HL-60 (cell line): Measurements from ENCODE around the gene KNL1.

Source experiments
- GABPA ChIP-seq: IDR thresholded peaks from 2 replicates; pipeline ENCODE4 v1.6.1; 2012; ENCODE audit warnings: low read depth
- POLR2AphosphoS5 ChIP-seq: IDR thresholded peaks from 2 replicates; pipeline ENCODE4 v1.6.1; 2012; ENCODE audit warnings: low read depth
- SPI1 ChIP-seq: IDR thresholded peaks from 2 replicates; pipeline ENCODE4 v1.6.1; 2012; ENCODE audit warnings: low read depth, mild to moderate bottlenecking, borderline replicate concordance
- TF ChIP-seq, protein P1 (sequence below): IDR thresholded peaks from one replicate; pipeline ENCODE4 v1.5.1; 2011; ENCODE audit warnings: low read length, control low read depth, inconsistent platforms; ENCODE audit not compliant: insufficient read depth
- TF ChIP-seq, protein P2 (sequence below): IDR thresholded peaks from 2 replicates; pipeline ENCODE4 v1.6.1; 2012; ENCODE audit warnings: low read depth; ENCODE audit not compliant: insufficient replicate concordance

DNA sequence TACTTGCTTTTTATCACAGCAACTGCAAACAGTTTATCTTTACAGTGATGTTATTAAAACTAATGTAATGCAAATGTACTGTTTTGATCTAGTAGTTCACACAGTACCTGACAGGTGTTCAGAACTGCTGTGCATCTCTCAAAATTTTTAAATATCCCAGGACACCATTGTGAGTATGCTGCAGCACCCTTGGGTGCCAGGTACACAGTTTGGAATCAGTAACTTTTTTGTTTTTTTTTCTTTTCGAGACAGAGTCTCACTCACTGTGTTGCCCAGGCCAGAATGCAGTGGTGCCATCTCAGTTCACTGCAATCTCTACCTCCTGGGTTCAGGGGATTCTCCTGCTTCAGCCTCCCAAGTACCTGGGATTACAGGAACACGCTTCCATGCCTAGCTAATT lies 3.0 kb downstream of the KNL1 start:
- TF ChIP-seq, protein P1, sequence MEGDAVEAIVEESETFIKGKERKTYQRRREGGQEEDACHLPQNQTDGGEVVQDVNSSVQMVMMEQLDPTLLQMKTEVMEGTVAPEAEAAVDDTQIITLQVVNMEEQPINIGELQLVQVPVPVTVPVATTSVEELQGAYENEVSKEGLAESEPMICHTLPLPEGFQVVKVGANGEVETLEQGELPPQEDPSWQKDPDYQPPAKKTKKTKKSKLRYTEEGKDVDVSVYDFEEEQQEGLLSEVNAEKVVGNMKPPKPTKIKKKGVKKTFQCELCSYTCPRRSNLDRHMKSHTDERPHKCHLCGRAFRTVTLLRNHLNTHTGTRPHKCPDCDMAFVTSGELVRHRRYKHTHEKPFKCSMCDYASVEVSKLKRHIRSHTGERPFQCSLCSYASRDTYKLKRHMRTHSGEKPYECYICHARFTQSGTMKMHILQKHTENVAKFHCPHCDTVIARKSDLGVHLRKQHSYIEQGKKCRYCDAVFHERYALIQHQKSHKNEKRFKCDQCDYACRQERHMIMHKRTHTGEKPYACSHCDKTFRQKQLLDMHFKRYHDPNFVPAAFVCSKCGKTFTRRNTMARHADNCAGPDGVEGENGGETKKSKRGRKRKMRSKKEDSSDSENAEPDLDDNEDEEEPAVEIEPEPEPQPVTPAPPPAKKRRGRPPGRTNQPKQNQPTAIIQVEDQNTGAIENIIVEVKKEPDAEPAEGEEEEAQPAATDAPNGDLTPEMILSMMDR: no peak
- no peak for TF ChIP-seq POLR2AphosphoS5
- TF ChIP-seq, protein P2, sequence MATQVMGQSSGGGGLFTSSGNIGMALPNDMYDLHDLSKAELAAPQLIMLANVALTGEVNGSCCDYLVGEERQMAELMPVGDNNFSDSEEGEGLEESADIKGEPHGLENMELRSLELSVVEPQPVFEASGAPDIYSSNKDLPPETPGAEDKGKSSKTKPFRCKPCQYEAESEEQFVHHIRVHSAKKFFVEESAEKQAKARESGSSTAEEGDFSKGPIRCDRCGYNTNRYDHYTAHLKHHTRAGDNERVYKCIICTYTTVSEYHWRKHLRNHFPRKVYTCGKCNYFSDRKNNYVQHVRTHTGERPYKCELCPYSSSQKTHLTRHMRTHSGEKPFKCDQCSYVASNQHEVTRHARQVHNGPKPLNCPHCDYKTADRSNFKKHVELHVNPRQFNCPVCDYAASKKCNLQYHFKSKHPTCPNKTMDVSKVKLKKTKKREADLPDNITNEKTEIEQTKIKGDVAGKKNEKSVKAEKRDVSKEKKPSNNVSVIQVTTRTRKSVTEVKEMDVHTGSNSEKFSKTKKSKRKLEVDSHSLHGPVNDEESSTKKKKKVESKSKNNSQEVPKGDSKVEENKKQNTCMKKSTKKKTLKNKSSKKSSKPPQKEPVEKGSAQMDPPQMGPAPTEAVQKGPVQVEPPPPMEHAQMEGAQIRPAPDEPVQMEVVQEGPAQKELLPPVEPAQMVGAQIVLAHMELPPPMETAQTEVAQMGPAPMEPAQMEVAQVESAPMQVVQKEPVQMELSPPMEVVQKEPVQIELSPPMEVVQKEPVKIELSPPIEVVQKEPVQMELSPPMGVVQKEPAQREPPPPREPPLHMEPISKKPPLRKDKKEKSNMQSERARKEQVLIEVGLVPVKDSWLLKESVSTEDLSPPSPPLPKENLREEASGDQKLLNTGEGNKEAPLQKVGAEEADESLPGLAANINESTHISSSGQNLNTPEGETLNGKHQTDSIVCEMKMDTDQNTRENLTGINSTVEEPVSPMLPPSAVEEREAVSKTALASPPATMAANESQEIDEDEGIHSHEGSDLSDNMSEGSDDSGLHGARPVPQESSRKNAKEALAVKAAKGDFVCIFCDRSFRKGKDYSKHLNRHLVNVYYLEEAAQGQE: no peak
- no peak for TF ChIP-seq GABPA
- no peak for TF ChIP-seq SPI1
